SK-N-SH (cell line): ENCODE results near the gene MS4A10. TPM values are rescaled to one million over a fixed set of nuclear protein-coding genes. Genes with fewer than 3 reads are reported as not detected.

Experiments
- CTCF ChIA-PET: fragments of 300-600, 350-600 bp; formaldehyde crosslinking; extraction: SDS; loops from one replicate; lab custom pipeline; 2021; lab: Yijun Ruan, JAX
- POLR2A ChIA-PET: fragments of 350-600 bp; sonication (Branson Sonifier 250); formaldehyde crosslinking; extraction: SDS; loops from one replicate; lab custom pipeline; 2020; ENCODE audit warnings: antibody characterized with exemption, inconsistent platforms; lab: Yijun Ruan, JAX
- DNase-seq: peaks from one replicate; pipeline ENCODE4 v3.0.0; 2012
- H2AFZ ChIP-seq: fragments of 200-600 bp; sonication (generic); 2 replicates; pipeline ENCODE4 v1.8.1; 2016; ENCODE audit warnings: antibody characterized with exemption, mild to moderate bottlenecking, low read depth
- H3F3A ChIP-seq: fragments of 200-600 bp; sonication (generic); replicated peaks from 2 replicates; pipeline ENCODE3; 2016; ENCODE audit warnings: antibody characterized with exemption, mild to moderate bottlenecking; ENCODE audit not compliant: insufficient read depth
- H3K27ac ChIP-seq, 2 experiments: fragments of 200-500 bp in 1 of 2; fragments of 200-600 bp in 1 of 2; sonication (Bioruptor generic) in 1 of 2; sonication (generic), shearing (Covaris generic) in 1 of 2; 2 replicates each; pipeline versions ENCODE4 v1.5.1 to v1.6.1; 2014 to 2016; ENCODE audit warnings: low read depth in 2 of 2, inconsistent platforms in 1 of 2, low read length in 1 of 2, mild to moderate bottlenecking in 1 of 2, mixed read lengths in 1 of 2
- H3K27me3 ChIP-seq: fragments of 200-600 bp; sonication (generic), shearing (Covaris generic); 2 replicates; pipeline ENCODE4 v1.6.1; 2016; ENCODE audit warnings: mixed run types; ENCODE audit not compliant: insufficient read depth
- H3K36me3 ChIP-seq, 2 experiments: fragments of 200-500 bp in 1 of 2; fragments of 200-600 bp in 1 of 2; sonication (Bioruptor generic) in 1 of 2; sonication (generic) in 1 of 2; replicated peaks in 1 of 2; 2 replicates each; pipeline versions ENCODE3 to v1.5.1; 2014 to 2016; ENCODE audit warnings: low read length in 1 of 2, mild to moderate bottlenecking in 1 of 2; ENCODE audit not compliant: insufficient read depth in 2 of 2, control insufficient read depth in 1 of 2
- H3K4me1 ChIP-seq, 2 experiments: fragments of 200-500 bp in 1 of 2; fragments of 200-600 bp in 1 of 2; sonication (Bioruptor generic) in 1 of 2; sonication (generic), shearing (Covaris generic) in 1 of 2; 2 replicates each; pipeline versions ENCODE4 v1.5.1 to v1.6.1; 2014 to 2016; ENCODE audit warnings: low read depth in 1 of 2, low read length in 1 of 2, mixed run types in 1 of 2; ENCODE audit not compliant: insufficient read depth in 2 of 2, control insufficient read depth in 1 of 2
- H3K4me2 ChIP-seq: fragments of 200-600 bp; sonication (generic), shearing (Covaris generic); 2 replicates; pipeline ENCODE4 v1.6.1; 2017; ENCODE audit warnings: mixed run types
- H3K4me3 ChIP-seq, 2 experiments: fragments of 200-500 bp in 1 of 2; fragments of 200-600 bp in 1 of 2; sonication (Bioruptor generic) in 1 of 2; sonication (generic), shearing (Covaris generic) in 1 of 2; 2 replicates each; pipeline versions ENCODE4 v1.5.1 to v1.8.1; 2014 to 2016; ENCODE audit warnings: low read depth in 2 of 2, inconsistent platforms in 1 of 2, low read length in 1 of 2, mild to moderate bottlenecking in 1 of 2, mixed read lengths in 1 of 2, moderate library complexity in 1 of 2
- H3K79me2 ChIP-seq: fragments of 200-600 bp; sonication (generic); 2 replicates; pipeline ENCODE4 v1.8.1; 2017; ENCODE audit warnings: mild to moderate bottlenecking; ENCODE audit not compliant: insufficient read depth
- H3K9ac ChIP-seq: fragments of 200-600 bp; sonication (generic); 2 replicates; pipeline ENCODE4 v1.6.1; 2017; ENCODE audit warnings: mixed run types
- H3K9me2 ChIP-seq: fragments of 200-600 bp; sonication (generic); 2 replicates; pipeline ENCODE4 v1.6.1; 2017; ENCODE audit warnings: mixed run types
- H3K9me3 ChIP-seq: fragments of 200-600 bp; sonication (generic); 2 replicates; pipeline ENCODE4 v1.6.1; 2017; ENCODE audit warnings: mixed run types, mild to moderate bottlenecking, moderate library complexity
- H4K20me1 ChIP-seq: fragments of 200-600 bp; sonication (generic); 2 replicates; pipeline ENCODE4 v1.6.1; 2017; ENCODE audit warnings: mild to moderate bottlenecking, mixed run types; ENCODE audit not compliant: insufficient read depth
- CHD2 ChIP-seq: fragments of 150-350 bp; IDR thresholded peaks from 2 replicates; pipeline ENCODE4 v1.6.1; 2018; ENCODE audit warnings: low read length; ENCODE audit not compliant: partially characterized antibody
- EZH2phosphoT487 ChIP-seq: fragments of 200-600 bp; sonication (generic); IDR thresholded peaks from 2 replicates; pipeline ENCODE4 v1.6.1; 2017; ENCODE audit warnings: low read depth, mixed run types, mild to moderate bottlenecking, antibody characterized with exemption, moderate library complexity, borderline replicate concordance
- FOXJ3 ChIP-seq: sonication (generic); formaldehyde crosslinking; IDR thresholded peaks from 2 replicates; pipeline ENCODE4 v1.5.1; 2020; ENCODE audit warnings: mild to moderate bottlenecking, missing genetic modification reagents
- PBX3 ChIP-seq: IDR thresholded peaks from 2 replicates; pipeline ENCODE4; 2012
- POLR2AphosphoS5 ChIP-seq: IDR thresholded peaks from 2 replicates; pipeline ENCODE4 v1.6.1; 2012; ENCODE audit warnings: low read depth, low read length
- RXRA ChIP-seq: IDR thresholded peaks from 2 replicates; pipeline ENCODE4 v1.4.0; 2012; ENCODE audit warnings: low read depth, mild to moderate bottlenecking, borderline replicate concordance
- SIN3A ChIP-seq: IDR thresholded peaks from 2 replicates; pipeline ENCODE4 v1.6.1; 2012; ENCODE audit warnings: low read depth, mild to moderate bottlenecking, low read length, moderate library complexity, borderline replicate concordance
- SMC3 ChIP-seq: IDR thresholded peaks from 2 replicates; pipeline ENCODE4 v1.6.1; 2012; ENCODE audit warnings: low read depth, low read length, improper control_type of control experiment
- TCF12 ChIP-seq: IDR thresholded peaks from 2 replicates; pipeline ENCODE4 v1.4.0; 2012
- USF2 ChIP-seq: fragments of 150-350 bp; IDR thresholded peaks from 2 replicates; pipeline ENCODE4 v1.6.1; 2017; ENCODE audit warnings: antibody characterized with exemption, low read length, low read depth, borderline replicate concordance
- WGBS: methylation state at CpG from one replicate; pipeline ENCODE4 v1.1.6; 2017; ENCODE audit warnings: low lambda C conversion rate; 5-methylcytosine and 5-hydroxymethylcytosine counted together
- polyA plus RNA-seq, 3 experiments: library from polyadenylated mRNA; depleted of rRNA; stranded (reverse); fragments of >200 nt; gene quantifications; 2 replicates each; pipeline ENCODE4 v1.2.3, GENCODE V29; 2012
- TF ChIP-seq, protein P1 (sequence below): fragments of 200-600 bp; sonication (generic); IDR thresholded peaks from 2 replicates; pipeline ENCODE4 v1.6.1; 2017; ENCODE audit warnings: antibody characterized with exemption, mild to moderate bottlenecking, moderate library complexity
- TF ChIP-seq, protein P2 (sequence below): IDR thresholded peaks from 2 replicates; pipeline ENCODE4 v1.4.0; 2012; ENCODE audit warnings: low read depth, borderline replicate concordance
- TF ChIP-seq, protein P3 (sequence below): fragments of 150-350 bp; IDR thresholded peaks from 2 replicates; pipeline ENCODE4 v1.6.1; 2016; ENCODE audit warnings: mild to moderate bottlenecking, low read depth, low read length

The MS4A10 gene
- polyA plus RNA-seq, 1 of the 3 experiments (the other 2 are of a cell fraction) = not detected

GRCh38 chr11:60825118-60825517, 40.0 kb downstream of the MS4A10 start:
- Histone ChIP-seq H3K4me1 (no peaks in the 10 kb centered on the region; a peak in 1 of 4 replicates), H3K79me2 (no peaks in the 10 kb centered on the region), H3K9ac (no peak overlapping the region), H3K4me3 (no peak overlapping the region), H3K9me2 (no peaks in the 10 kb centered on the region), H3K27ac (no peak overlapping the region), H2AFZ (no peak overlapping the region), H3K27me3 (peaks cover 11% of the 10 kb centered on the region; the same call in 1 of the 2 replicates), H3K4me2 (no peak overlapping the region), H3K36me3 (no peaks in the 10 kb centered on the region), H3K9me3 (no peaks in the 10 kb centered on the region), H3F3A (no peaks in the 10 kb centered on the region), H4K20me1 (no peaks in the 10 kb centered on the region)
- no peak for TF ChIP-seq EZH2phosphoT487
- TF ChIP-seq, protein P1, sequence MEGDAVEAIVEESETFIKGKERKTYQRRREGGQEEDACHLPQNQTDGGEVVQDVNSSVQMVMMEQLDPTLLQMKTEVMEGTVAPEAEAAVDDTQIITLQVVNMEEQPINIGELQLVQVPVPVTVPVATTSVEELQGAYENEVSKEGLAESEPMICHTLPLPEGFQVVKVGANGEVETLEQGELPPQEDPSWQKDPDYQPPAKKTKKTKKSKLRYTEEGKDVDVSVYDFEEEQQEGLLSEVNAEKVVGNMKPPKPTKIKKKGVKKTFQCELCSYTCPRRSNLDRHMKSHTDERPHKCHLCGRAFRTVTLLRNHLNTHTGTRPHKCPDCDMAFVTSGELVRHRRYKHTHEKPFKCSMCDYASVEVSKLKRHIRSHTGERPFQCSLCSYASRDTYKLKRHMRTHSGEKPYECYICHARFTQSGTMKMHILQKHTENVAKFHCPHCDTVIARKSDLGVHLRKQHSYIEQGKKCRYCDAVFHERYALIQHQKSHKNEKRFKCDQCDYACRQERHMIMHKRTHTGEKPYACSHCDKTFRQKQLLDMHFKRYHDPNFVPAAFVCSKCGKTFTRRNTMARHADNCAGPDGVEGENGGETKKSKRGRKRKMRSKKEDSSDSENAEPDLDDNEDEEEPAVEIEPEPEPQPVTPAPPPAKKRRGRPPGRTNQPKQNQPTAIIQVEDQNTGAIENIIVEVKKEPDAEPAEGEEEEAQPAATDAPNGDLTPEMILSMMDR = no peak
- no peak for TF ChIP-seq SMC3
- TF ChIP-seq FOXJ3 (CRISPR knock-in tag) = no peak
- no peak for TF ChIP-seq CHD2
- no peak for TF ChIP-seq TCF12
- TF ChIP-seq RXRA = no peak
- no peak for TF ChIP-seq USF2
- TF ChIP-seq PBX3 = no peak
- TF ChIP-seq, protein P2, sequence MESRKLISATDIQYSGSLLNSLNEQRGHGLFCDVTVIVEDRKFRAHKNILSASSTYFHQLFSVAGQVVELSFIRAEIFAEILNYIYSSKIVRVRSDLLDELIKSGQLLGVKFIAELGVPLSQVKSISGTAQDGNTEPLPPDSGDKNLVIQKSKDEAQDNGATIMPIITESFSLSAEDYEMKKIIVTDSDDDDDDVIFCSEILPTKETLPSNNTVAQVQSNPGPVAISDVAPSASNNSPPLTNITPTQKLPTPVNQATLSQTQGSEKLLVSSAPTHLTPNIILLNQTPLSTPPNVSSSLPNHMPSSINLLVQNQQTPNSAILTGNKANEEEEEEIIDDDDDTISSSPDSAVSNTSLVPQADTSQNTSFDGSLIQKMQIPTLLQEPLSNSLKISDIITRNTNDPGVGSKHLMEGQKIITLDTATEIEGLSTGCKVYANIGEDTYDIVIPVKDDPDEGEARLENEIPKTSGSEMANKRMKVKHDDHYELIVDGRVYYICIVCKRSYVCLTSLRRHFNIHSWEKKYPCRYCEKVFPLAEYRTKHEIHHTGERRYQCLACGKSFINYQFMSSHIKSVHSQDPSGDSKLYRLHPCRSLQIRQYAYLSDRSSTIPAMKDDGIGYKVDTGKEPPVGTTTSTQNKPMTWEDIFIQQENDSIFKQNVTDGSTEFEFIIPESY = no peak
- TF ChIP-seq POLR2AphosphoS5 = no peak
- TF ChIP-seq SIN3A = no peak
- TF ChIP-seq, protein P3, sequence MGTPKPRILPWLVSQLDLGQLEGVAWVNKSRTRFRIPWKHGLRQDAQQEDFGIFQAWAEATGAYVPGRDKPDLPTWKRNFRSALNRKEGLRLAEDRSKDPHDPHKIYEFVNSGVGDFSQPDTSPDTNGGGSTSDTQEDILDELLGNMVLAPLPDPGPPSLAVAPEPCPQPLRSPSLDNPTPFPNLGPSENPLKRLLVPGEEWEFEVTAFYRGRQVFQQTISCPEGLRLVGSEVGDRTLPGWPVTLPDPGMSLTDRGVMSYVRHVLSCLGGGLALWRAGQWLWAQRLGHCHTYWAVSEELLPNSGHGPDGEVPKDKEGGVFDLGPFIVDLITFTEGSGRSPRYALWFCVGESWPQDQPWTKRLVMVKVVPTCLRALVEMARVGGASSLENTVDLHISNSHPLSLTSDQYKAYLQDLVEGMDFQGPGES = no peak
- DNase-seq = no peak
- POLR2A ChIA-PET = no interaction called here
- 32% methylated on average over 5 of the region's 5 CpGs for WGBS
- CTCF ChIA-PET = interaction anchor here (0.7 to 23.7 kb wide), 2 partner anchors 71 to 363 kb away, joined by 3 to 550 read pairs; partner anchors contain the start of gene PRPF19
